ENCODE data around the gene MVB12A. TPM values are rescaled to one million over a fixed set of nuclear protein-coding genes. Genes with fewer than 3 reads are reported as not detected.
A peak's percentile ranks its signal among the peaks of the same experiment; 100 is the strongest.

The MVB12A gene
- total and polyA plus RNA-seq, 2 donors (not counting 3 experiments of a cell fraction or from before 2014, with no cell fraction given), result 63.3 to 88.8 TPM

DNA sequence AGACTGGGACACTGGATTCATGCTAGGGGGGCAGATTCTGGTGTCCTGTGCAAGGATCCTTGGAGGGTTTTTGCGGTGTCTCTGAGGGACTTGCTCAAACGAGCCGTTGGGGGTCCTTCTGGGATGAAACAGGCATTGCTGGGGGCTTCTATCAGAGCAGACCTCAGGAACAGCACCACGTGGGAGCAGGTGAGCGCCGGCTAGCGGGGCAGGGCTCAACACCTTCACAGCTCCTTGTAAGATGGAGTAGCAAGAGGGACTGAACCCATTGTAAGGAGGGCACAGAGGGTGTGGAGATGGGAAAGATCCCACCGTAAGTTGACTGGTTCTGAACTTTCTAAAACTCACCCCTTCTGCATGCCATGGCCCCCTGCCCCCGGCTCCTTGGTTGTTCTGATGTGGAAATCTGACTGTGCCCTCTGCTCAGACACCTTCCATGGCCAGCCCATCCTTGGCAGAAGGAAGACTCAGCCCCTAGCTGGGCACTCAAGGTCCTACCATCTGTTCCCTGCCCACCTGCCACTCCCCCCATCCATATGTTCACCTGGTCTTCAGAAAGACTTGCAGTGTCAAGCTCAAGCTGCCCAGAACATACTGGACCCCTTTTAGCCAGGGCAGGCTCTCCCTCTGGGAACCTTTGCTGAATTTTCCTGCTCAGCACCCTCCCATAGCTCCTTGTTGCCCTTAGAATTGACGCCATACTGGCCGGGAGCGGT, 51.7 kb downstream of the MVB12A start:
- Histone ChIP-seq H3K9me3 (replicated peaks; ENCODE audit: control insufficient read depth, insufficient read depth, low read length) (no peaks in the 10 kb centered on the region), H3K27me3 (ENCODE audit: control insufficient read depth in 2 of 2, insufficient read depth in 2 of 2, low read length in 2 of 2) (no peaks in the 10 kb centered on the region), H3K9ac (replicated peaks; ENCODE audit: extremely low read depth, insufficient read depth, low read length) (peak overlapping the region; percentile 49), H2AFZ (ENCODE audit: low read depth, low read length) (no peak overlapping the region), H3K9me1 (replicated peaks; ENCODE audit: control insufficient read depth, extremely low read depth, insufficient read depth, low read length) (no peaks in the 10 kb centered on the region), H3K4me1 (ENCODE audit: control insufficient read depth, extremely low read depth, insufficient read depth, low read length) (peaks cover 11% of the 10 kb centered on the region), H3K4me2 (ENCODE audit: insufficient read depth, low read length) (peak overlapping the region; percentile 59), H3K27ac (ENCODE audit: insufficient read depth, low read depth, low read length) (no peak overlapping the region), H3K36me3 (ENCODE audit: control insufficient read depth in 2 of 2, extremely low read depth in 1 of 2, insufficient read depth in 2 of 2, low read length in 2 of 2) (no peaks in the 10 kb centered on the region), H4K20me1 (replicated peaks; ENCODE audit: control insufficient read depth, extremely low read depth, insufficient read depth, low read length) (no peaks in the 10 kb centered on the region), H3K79me2 (ENCODE audit: control insufficient read depth, insufficient read depth, low read length) (no peaks in the 10 kb centered on the region), H3K4me3 (replicated peaks in 1 of 3; ENCODE audit: insufficient read depth in 1 of 3, low read depth in 1 of 3, low read length in 3 of 3) (no peak overlapping the region)
- no peak for FAIRE-seq
- ChIA-PET POLR2A (no interaction called here), CTCF (interaction anchor here (0.6 to 2.7 kb wide), 4 partner anchors 25 to 126 kb away, joined by 3 to 13 read pairs (median 3); partner anchors contain the start of gene MVB12A)
- no peak for DNase-seq (ENCODE audit: low read depth, low spot score)
- intact Hi-C loops (cut with micrococcal nuclease), result loop anchor here (2.0 kb wide), 2 partner anchors 17 to 53 kb away; no protein-coding TSS in a partner anchor
- dilution Hi-C loops (cut with MboI; ENCODE audit: extremely low pct_ligation_motif_present, low sequenced_read_pairs), result no loop called here
- BruUV-seq (replicated peaks), result no TSS peak
- TF ChIP-seq EZH2 (IDR thresholded peaks at IDR 0.05; ENCODE audit: borderline replicate concordance, low read depth, low read length, severe bottlenecking), result no peak
- TF ChIP-seq MYC (IDR thresholded peaks at IDR 0.05; ENCODE audit: low read depth, low read length), result no peak
- TF ChIP-seq, protein P1, sequence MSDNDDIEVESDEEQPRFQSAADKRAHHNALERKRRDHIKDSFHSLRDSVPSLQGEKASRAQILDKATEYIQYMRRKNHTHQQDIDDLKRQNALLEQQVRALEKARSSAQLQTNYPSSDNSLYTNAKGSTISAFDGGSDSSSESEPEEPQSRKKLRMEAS (IDR thresholded peaks at IDR 0.05; ENCODE audit: insufficient read depth, insufficient read length), result no peak
- no peak for TF ChIP-seq FOS (IDR thresholded peaks at IDR 0.05; ENCODE audit: borderline replicate concordance, insufficient read depth, low read length)

DNA sequence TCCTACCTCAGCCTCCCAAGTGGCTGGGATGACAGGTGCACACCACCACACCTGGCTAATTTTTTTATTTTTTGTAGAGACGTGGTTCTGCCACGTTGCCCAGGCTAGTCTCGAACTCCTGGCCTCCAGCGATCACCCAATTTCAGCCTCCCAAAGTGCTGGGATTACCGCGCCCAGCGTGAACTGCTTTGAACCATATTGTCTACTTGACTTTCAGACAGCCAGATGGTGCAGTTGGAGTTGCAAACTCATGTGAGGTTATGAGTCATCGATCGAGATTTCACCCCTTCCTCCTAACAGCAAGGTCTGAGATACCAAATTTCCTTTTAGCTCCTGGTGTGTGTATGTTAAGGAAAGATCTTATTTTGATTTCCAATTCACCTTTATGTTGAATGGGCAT, 53.2 kb downstream of the MVB12A start:
- Histone ChIP-seq H3K79me2 (ENCODE audit: control insufficient read depth, insufficient read depth, low read length) (no peaks in the 10 kb centered on the region), H3K4me1 (ENCODE audit: control insufficient read depth, extremely low read depth, insufficient read depth, low read length) (peaks cover 11% of the 10 kb centered on the region), H4K20me1 (replicated peaks; ENCODE audit: control insufficient read depth, extremely low read depth, insufficient read depth, low read length) (no peaks in the 10 kb centered on the region), H3K9me3 (replicated peaks; ENCODE audit: control insufficient read depth, insufficient read depth, low read length) (no peaks in the 10 kb centered on the region), H2AFZ (ENCODE audit: low read depth, low read length) (no peak overlapping the region), H3K9ac (replicated peaks; ENCODE audit: extremely low read depth, insufficient read depth, low read length) (no peak overlapping the region), H3K27ac (ENCODE audit: insufficient read depth, low read depth, low read length) (no peak overlapping the region), H3K9me1 (replicated peaks; ENCODE audit: control insufficient read depth, extremely low read depth, insufficient read depth, low read length) (no peaks in the 10 kb centered on the region), H3K4me2 (ENCODE audit: insufficient read depth, low read length) (no peak overlapping the region), H3K4me3 (replicated peaks in 1 of 3; ENCODE audit: insufficient read depth in 1 of 3, low read depth in 1 of 3, low read length in 3 of 3) (no peak overlapping the region), H3K36me3 (ENCODE audit: control insufficient read depth in 2 of 2, extremely low read depth in 1 of 2, insufficient read depth in 2 of 2, low read length in 2 of 2) (no peaks in the 10 kb centered on the region), H3K27me3 (ENCODE audit: control insufficient read depth in 2 of 2, insufficient read depth in 2 of 2, low read length in 2 of 2) (no peaks in the 10 kb centered on the region)
- TSS peak; percentile 12 for BruUV-seq (replicated peaks)
- TF ChIP-seq POLR2A (IDR thresholded peaks at IDR 0.05; ENCODE audit: low read depth, low read length), result no peak
- peak; percentile 62 for TF ChIP-seq FOS (IDR thresholded peaks at IDR 0.05; ENCODE audit: borderline replicate concordance, insufficient read depth, low read length)
- peak; percentile 79 for TF ChIP-seq JUN (IDR thresholded peaks at IDR 0.05; ENCODE audit: borderline replicate concordance, insufficient read depth, insufficient read length, low read depth)
- ChIA-PET POLR2A (no interaction called here), CTCF (interaction anchor here (1.0 to 1.6 kb wide), 4 partner anchors 23 to 101 kb away, joined by 3 to 7 read pairs (median 4); partner anchors contain the start of gene PGLS)
- dilution Hi-C loops (cut with MboI; ENCODE audit: extremely low pct_ligation_motif_present, low sequenced_read_pairs) (no loop called here), intact Hi-C loops (cut with micrococcal nuclease) (no loop called here)
- FAIRE-seq, result peak; percentile 42
- DNase-seq (ENCODE audit: low read depth, low spot score), result peak; percentile 64

Other genes with a start within 250 kb of the MVB12A start
- gene USE1, start 204.7 kb upstream of the MVB12A start, total RNA-seq, result 21.2 and 21.3 TPM in 2 replicates
- gene USE1, start 204.7 kb upstream of the MVB12A start, polyA plus RNA-seq, result 27.6 and 29.8 TPM in 2 replicates
- 12.5 and 13.0 TPM in 2 replicates for gene OCEL1, start 193.8 kb upstream of the MVB12A start, total RNA-seq
- 7.4 and 7.7 TPM in 2 replicates for gene OCEL1, start 193.8 kb upstream of the MVB12A start, polyA plus RNA-seq
- gene NR2F6, start 174.1 kb upstream of the MVB12A start, total RNA-seq, result 36.1 and 39.2 TPM in 2 replicates
- gene NR2F6, start 174.1 kb upstream of the MVB12A start, polyA plus RNA-seq, result 38.9 and 53.7 TPM in 2 replicates
- gene USHBP1, start 155.3 kb upstream of the MVB12A start, total RNA-seq, result 14.8 and 19.4 TPM in 2 replicates
- gene USHBP1, start 155.3 kb upstream of the MVB12A start, polyA plus RNA-seq, result 16.2 and 20.4 TPM in 2 replicates
- gene BABAM1, start 152.6 kb upstream of the MVB12A start, total RNA-seq, result 110 and 118 TPM in 2 replicates
- gene BABAM1, start 152.6 kb upstream of the MVB12A start, polyA plus RNA-seq, result 129 and 140 TPM in 2 replicates
- gene ANKLE1, start 138.1 kb upstream of the MVB12A start, total RNA-seq, result 3.1 and 5.2 TPM in 2 replicates
- 1.9 and 2.8 TPM in 2 replicates for gene ANKLE1, start 138.1 kb upstream of the MVB12A start, polyA plus RNA-seq
- gene ABHD8, start 116.6 kb upstream of the MVB12A start, total RNA-seq, result 5.9 and 6.8 TPM in 2 replicates
- gene ABHD8, start 116.6 kb upstream of the MVB12A start, polyA plus RNA-seq, result 8.7 and 12.7 TPM in 2 replicates
- 55.7 and 61.6 TPM in 2 replicates for gene MRPL34, start 114.2 kb upstream of the MVB12A start, total RNA-seq
- 45.5 and 50.1 TPM in 2 replicates for gene MRPL34, start 114.2 kb upstream of the MVB12A start, polyA plus RNA-seq
- 64.7 and 81.1 TPM in 2 replicates for gene DDA1, start 110.5 kb upstream of the MVB12A start, total RNA-seq
- 52.9 and 60.5 TPM in 2 replicates for gene DDA1, start 110.5 kb upstream of the MVB12A start, polyA plus RNA-seq
- gene ANO8, start 85.2 kb upstream of the MVB12A start, total RNA-seq, result 6.8 and 7.5 TPM in 2 replicates
- gene ANO8, start 85.2 kb upstream of the MVB12A start, polyA plus RNA-seq, result 3.5 and 3.8 TPM in 2 replicates
- gene GTPBP3, start 82.5 kb upstream of the MVB12A start, total RNA-seq, result 28.1 and 34.7 TPM in 2 replicates
- 12.7 and 15.4 TPM in 2 replicates for gene GTPBP3, start 82.5 kb upstream of the MVB12A start, polyA plus RNA-seq
- 5.7 and 11.1 TPM in 2 replicates for gene PLVAP, start 42.7 kb upstream of the MVB12A start, total RNA-seq
- gene PLVAP, start 42.7 kb upstream of the MVB12A start, polyA plus RNA-seq, result 16.9 and 19.9 TPM in 2 replicates
- not detected in 2 replicates for gene CCDC194, start 25.9 kb upstream of the MVB12A start, total RNA-seq
- 0.11 and 0.12 TPM in 2 replicates for gene CCDC194, start 25.9 kb upstream of the MVB12A start, polyA plus RNA-seq
- gene BST2, start 14.4 kb upstream of the MVB12A start, total RNA-seq, result 20.7 and 21.2 TPM in 2 replicates
- 145 and 146 TPM in 2 replicates for gene BST2, start 14.4 kb upstream of the MVB12A start, polyA plus RNA-seq
- not detected in 2 replicates for gene TMEM221, start 28.6 kb downstream of the MVB12A start, total RNA-seq
- gene TMEM221, start 28.6 kb downstream of the MVB12A start, polyA plus RNA-seq, result 0.06 and 0.08 TPM in 2 replicates
- not detected in 2 replicates for gene NXNL1, start 40.9 kb downstream of the MVB12A start, total RNA-seq
- not detected in 2 replicates for gene NXNL1, start 40.9 kb downstream of the MVB12A start, polyA plus RNA-seq
- 13.5 and 14.9 TPM in 2 replicates for gene SLC27A1, start 50.5 kb downstream of the MVB12A start, total RNA-seq
- 10.4 and 11.9 TPM in 2 replicates for gene SLC27A1, start 50.5 kb downstream of the MVB12A start, polyA plus RNA-seq
- gene PGLS, start 91.6 kb downstream of the MVB12A start, total RNA-seq, result 99.2 and 110 TPM in 2 replicates
- gene PGLS, start 91.6 kb downstream of the MVB12A start, polyA plus RNA-seq, result 139 and 204 TPM in 2 replicates
- 240 and 263 TPM in 2 replicates for gene COLGALT1, start 135.6 kb downstream of the MVB12A start, total RNA-seq
- 355 and 406 TPM in 2 replicates for gene COLGALT1, start 135.6 kb downstream of the MVB12A start, polyA plus RNA-seq